Stimulated activated CD4-positive, alpha-beta T cell treated with anti-CD3 and anti-CD28 coated beads, Interleukin-12 subunit alpha, Interleukin-12 subunit beta, amount 100 ng/mL, for 4 hours (primary cell): ENCODE results near the gene ZNF324.
"Not testable (repeated sequence)": the region's sequence is repeated elsewhere in the genome, so short reads cannot be mapped to it uniquely, and the experiment has no call there.

Experiments
- DNase-seq: peaks from one replicate; pipeline ENCODE4 v3.0.0-alpha.2; 2020

Gene ZNF324

GRCh38 chr19:58507602-58508223, 40.8 kb downstream of the ZNF324 start:
- DNase-seq = not testable (repeated sequence)

GRCh38 chr19:58509731-58510083, 42.8 kb downstream of the ZNF324 start:
- no peak for DNase-seq

- no peak for DNase-seq
Observed at GRCh38 chr19:58510084-58510862, 43.4 kb downstream of the ZNF324 start.

DNA sequence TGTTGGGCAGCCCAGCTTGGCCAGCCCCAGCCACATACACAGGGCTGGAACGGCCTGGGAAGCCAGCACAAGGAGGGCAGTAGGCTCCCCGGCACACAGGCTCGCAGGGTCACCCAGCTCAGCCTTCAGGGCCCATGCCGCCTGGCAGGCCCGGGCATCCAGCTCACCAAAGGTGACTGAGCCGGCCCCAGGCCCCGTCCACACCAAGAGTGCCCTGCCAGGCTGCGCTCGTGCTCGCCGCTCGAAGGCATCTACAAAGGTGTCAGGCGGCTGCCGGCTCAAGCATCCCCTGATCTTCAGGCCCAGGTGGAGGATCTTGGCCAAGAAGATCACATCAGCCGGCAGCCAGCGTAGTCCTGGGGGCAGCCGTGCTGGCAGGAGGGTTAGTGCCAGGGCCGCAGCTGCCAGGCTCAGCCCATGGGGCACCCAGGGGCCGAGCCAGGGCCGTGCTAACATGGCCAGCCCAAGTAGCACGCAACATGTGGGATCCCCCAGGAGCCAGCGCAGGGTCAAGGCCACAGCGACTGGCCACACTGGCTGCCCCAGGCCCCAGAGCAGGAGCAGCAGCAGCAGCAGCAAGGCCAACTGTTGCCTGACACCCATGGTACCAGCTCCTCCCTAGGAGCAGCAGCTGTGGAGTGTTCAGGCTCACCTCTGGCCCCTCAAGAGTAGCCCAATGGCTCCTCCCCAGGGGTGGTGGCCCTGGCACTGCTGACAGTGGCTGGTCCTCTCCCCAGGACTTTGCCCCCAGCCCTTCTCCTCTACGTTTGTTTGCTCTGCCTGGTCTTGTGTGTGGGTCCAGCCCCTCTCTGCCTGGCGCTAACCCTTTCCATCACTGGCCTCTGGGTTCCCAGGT, 44.7 kb downstream of the ZNF324 start, which contains the start of gene SLC27A5:
SLC27A5 (minus strand) TSS at position 640 of the 856 bp plus-strand sequence; CDS start at position 603, 37 bp downstream.
- DNase-seq = no peak

DNA sequence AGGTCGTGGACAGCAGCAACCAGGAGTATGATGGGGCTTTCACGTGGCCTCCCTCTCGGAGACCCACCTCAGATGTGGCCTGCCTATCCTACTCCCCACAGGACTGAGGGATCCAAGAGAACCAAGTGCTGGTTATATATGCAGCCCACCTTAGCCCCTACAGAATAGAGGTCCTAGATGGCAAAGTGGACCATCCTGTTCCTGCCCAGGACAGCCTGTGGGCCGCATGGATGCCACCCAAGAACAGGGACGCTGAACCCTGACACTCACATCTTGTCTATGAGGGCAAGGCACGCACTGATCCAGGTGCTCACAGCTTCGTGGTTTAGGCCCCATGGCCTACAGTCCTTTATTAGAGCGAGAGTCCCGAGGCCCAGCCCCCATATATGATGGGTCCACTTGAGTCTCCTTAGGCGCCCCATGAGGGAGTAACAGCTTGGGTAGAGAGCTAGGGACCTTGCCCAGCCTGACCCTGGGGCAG, 46.4 kb downstream of the ZNF324 start:
- DNase-seq = no peak

GRCh38 chr19:58513694-58514563, 47.0 kb downstream of the ZNF324 start:
- peak; percentile 97 for DNase-seq

DNA sequence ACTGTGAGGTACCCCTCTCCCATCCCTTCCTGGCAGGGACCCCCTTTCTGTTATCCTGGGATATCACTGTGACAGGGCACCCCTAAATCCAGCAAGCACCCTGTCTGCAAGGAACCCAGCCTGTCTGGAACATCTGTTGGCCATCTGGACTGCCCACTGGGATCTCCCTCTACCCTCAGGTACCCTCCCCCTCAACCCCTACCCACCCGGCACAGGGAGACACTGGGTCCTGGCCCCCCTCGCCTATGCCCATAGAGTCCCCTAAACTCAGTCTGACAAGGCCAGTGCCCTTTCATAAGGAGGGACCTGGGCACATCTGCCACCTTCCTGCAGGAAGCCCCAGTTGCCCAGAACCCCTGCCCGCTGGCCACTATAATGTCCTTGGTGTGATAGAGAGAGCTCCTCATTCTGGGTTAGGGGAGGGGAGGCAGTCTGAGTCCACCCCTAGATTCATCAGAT, 47.7 kb downstream of the ZNF324 start:
- no peak for DNase-seq

DNA sequence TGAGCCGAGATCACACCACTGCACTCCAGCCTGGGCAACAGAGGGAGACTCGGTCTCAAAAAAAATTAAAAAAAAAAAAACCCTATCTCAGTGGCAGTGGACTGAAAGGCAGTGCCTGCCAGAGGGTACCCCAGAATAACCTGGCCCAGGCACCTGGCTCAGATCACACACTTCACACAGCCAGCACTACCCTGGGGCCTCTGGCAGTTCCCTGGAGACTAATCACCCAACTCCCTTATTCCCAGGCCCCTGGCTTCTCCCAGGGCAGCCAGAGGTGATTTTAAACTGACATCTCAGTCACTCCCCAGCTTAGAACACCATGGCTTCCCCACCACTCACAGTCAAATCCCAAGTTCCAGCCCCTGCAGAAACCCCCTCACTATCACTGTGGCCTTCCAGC, 48.4 kb downstream of the ZNF324 start:
- DNase-seq = no peak

- no peak for DNase-seq
Observed at GRCh38 chr19:58516246-58516836, 49.5 kb downstream of the ZNF324 start.

DNA sequence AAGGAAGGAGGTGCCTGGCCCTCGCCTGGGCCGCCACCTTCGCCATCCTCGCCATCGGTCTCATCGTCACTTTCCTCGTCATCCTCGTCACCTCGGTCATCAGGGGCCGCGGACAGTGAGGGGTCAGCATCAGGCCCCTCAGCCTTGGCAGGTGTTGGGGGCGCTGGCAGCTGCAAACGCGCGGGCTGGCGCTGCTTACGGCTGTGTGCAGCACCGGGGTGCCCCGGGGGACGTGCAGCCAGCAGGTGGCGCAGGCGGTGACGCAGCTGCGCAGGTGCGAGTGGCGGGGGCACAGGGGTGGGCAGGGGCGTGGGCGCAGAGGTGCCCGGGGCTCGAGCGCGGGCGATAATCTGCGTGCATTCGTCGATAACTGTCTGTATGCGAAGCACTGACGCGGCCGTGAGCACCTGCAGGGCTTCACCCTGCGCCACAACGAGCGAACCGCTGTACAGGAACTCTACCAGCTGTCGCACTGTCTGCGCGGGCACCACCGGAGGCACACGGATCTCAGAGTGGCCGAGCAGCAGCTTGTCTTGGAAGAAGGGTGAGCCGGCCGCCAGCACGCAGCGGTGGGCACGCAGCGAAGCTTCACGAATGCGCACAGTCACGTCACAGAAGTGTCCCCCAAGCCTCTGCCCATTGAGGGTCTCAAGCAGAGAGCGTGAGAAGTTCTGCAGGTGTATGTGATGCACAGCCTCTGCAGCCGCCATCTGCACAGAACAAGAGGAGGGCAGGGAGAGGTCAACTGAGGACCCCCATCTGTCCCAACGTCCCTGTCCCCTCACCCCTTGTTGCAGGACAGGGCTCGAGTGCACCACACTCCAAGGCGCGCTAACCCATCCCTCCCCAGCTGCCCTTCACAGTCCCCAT, 50.3 kb downstream of the ZNF324 start:
- no peak for DNase-seq

- no peak for DNase-seq
Observed at GRCh38 chr19:58518256-58519086, 51.6 kb downstream of the ZNF324 start.

GRCh38 chr19:58519087-58519354, 52.1 kb downstream of the ZNF324 start:
- peak; percentile 45 for DNase-seq

DNA sequence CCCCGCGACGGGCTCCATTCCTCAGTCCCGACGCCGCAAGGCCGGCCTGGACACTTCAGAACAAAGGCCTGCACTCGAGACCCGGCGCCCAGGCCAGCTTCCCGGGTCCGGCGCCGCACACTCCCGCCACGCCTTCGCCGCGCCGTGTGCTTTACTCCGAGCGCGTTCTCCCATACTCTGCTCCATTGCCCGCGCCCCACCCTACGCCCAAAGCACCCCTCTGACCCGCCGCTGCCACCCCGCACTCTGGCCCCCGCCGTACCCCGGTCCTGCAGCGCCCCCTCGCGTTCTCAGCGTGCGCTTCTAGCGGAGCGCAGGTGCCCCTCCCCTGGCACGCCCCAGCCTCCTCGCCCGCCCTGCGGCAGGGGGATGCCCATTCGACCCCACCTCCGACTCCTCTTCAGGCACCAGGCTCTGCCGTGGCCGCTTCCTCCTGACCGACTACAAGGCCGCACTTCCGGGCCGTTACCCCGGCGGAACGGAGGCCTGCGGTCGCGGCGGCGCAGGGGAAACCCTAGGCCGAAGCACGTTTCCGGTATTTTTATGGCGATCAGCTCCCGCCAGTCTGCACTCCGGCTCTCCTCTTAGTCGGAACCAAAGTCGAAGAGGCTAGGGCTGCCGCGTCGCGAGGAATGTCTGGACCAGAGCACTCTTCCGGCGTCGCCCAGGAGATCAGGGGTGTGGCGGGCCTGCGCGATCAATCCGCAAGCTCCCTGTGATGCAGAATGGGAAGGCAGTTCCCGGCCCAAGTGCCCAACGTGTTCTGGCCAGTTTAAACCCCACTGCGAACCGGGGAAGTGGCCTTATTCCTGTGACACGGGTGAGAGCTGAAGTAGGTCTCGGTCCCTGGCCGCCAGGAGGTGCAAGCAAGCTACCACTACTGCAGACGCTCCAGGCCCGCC, 52.7 kb downstream of the ZNF324 start, which contains the start of gene ZBTB45:
ZBTB45 (minus strand) TSS at position 456 of the 902 bp plus-strand sequence. CDS start 2,137 bp downstream, outside the sequence.
- peak; percentile 89 for DNase-seq

- no peak for DNase-seq
Observed at GRCh38 chr19:58520257-58520599, 53.3 kb downstream of the ZNF324 start.

GRCh38 chr19:58521651-58522050, 54.8 kb downstream of the ZNF324 start:
- no peak for DNase-seq

DNA sequence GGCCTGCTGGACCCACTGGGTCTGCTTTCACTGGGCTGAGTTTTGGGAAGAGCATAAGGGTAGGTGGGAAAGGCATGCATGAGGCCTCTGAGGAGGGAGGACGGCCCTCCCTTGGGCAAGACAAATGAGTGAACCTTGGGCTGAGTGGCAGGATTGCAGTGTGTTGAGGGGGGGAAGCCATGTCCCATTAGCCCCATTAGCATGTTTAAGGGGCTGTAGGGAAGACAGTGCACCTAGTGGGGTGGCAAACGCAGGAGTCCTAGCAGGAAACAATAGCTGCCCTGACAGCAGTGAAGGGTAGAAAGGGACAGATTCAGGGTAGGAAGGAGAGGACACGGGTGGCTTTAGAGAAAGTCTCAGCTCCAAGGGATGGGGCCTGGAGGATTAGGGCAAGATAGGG, 55.8 kb downstream of the ZNF324 start:
- no peak for DNase-seq
